Activated naive CD4-positive, alpha-beta T cell treated with anti-CD3 and anti-CD28 coated beads, Interleukin-2, amount 50 U/mL, for 16 hours (primary cell): Measurements from ENCODE around the gene SOBP.
A peak's percentile ranks its signal among the peaks of the same experiment; 100 is the strongest.
"Not testable (repeated sequence)": the region's sequence is repeated elsewhere in the genome, so short reads cannot be mapped to it uniquely, and the experiment has no call there.

Source experiments
- DNase-seq: peaks from one replicate; pipeline ENCODE4 v3.0.0-alpha.2; 2020

Gene SOBP, protein sequence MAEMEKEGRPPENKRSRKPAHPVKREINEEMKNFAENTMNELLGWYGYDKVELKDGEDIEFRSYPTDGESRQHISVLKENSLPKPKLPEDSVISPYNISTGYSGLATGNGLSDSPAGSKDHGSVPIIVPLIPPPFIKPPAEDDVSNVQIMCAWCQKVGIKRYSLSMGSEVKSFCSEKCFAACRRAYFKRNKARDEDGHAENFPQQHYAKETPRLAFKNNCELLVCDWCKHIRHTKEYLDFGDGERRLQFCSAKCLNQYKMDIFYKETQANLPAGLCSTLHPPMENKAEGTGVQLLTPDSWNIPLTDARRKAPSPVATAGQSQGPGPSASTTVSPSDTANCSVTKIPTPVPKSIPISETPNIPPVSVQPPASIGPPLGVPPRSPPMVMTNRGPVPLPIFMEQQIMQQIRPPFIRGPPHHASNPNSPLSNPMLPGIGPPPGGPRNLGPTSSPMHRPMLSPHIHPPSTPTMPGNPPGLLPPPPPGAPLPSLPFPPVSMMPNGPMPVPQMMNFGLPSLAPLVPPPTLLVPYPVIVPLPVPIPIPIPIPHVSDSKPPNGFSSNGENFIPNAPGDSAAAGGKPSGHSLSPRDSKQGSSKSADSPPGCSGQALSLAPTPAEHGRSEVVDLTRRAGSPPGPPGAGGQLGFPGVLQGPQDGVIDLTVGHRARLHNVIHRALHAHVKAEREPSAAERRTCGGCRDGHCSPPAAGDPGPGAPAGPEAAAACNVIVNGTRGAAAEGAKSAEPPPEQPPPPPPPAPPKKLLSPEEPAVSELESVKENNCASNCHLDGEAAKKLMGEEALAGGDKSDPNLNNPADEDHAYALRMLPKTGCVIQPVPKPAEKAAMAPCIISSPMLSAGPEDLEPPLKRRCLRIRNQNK

DNA sequence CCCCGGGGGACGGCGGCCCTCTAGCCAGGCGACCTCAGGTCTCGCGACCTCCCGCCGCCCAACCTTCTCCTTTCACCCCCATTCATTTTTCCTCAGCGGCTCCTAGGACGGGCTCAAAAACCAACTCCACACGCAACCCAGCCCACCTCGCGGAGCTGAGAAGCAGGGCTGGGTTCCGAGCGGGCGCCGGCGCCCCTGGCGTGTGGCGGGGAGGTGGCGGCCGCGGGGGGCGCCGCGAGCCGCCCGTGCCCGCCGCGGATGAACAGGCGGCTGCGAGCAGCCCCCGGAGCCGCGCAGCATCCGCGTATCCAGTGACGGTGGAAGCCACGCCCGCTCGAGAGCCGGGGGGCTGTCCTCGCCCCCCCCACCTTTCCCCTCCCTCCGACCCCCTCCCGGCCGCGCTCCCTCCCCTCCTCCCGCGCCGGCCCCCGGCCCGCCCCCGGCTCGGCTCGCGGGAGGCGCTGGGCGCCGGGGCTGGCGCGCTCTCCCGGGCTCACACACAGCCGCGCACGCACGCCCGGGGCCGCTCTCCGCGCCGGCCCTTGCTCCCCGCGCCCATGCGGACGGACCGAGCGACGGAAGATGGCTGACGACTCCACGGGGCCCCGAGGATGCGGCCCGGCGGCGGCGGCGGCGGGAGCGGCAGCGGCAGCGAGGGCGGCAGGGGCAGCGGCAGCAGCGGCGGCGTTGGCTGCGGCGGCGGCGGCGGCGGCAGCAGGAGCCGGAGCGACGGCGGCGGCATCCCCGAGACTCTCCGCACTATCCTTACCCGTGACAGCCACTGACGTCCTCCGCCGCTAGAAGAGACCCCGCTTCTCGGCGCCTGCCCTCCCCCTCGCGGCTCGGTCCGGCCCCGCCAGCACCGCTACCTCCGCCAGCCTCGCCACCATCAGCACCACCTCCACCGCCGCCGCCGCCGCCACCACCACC lies at the start of gene SOBP:
Gene SOBP, plus strand, starts transcription at position 482 of the 930 bp plus-strand sequence. CDS start 500 bp downstream, outside the sequence.
- DNase-seq: peak; percentile 48

DNA sequence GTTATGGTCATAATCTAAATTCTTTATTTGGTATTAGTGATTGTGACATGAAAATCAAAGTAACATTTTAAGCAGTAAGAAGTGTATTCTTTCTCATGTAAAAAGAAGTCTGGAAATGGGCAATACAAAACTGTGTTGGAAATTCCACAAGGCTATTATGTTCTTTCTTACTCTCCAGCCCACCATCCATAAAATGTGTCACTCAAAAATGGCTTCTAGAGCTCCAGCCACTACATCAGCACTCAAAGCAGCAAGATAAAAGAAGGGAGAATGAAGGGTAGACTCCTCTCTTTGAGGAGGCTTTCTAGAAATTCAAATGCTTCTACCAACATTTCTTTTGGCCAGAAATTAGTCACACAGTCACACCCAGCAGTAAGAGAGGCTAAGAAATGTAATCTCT lies 49.0 kb upstream of the SOBP start:
- no peak for DNase-seq

DNA sequence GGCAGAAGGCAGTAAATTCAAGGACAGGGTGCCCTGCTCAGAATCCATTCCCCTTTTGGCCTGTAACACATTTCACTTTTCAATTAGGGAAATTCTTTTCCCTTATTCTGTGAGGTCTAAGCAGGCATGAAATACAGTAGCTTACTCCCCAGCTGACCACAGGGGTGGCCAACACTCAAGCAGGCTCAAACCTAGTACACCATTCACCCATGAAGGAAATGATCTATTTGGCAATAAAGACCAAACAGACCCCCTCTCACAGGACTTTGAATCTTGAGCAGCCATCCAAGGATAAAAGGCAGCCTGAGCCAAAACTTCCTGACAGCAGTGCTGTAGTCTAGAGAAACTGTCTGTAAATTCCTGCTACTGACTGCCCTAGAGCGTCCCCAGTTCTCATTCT lies 48.2 kb upstream of the SOBP start:
- no peak for DNase-seq

DNA sequence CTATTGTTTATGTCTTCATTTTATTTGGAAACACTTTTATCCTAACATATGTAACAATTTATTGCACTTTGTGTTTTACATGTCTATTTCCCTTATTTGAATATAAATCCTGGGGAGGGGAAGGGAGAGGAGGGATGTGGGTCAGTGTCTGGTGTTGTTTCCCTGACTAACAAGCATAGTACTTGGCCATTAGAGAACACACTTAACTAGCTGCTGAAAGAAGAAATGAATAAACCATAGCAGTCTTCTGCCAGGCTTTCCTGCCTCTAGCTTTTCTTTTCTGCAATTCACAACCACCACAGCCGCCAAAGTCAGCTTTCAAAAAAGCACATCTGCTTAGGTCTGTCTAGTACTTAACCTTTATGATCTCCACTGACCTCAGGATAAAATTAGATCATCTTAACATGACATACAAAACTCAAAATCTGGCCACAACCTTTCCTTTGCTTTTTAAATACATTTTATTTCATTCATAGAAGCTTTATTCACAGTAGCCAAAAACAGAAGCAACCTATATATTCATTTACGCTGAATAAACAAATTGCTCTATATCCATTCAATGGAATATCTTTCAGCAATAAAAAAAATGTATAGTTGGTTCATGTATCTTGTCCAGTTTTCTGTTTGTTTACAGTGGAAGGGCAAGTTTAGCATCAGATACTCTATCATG lies 46.8 kb upstream of the SOBP start:
- no peak for DNase-seq

DNA sequence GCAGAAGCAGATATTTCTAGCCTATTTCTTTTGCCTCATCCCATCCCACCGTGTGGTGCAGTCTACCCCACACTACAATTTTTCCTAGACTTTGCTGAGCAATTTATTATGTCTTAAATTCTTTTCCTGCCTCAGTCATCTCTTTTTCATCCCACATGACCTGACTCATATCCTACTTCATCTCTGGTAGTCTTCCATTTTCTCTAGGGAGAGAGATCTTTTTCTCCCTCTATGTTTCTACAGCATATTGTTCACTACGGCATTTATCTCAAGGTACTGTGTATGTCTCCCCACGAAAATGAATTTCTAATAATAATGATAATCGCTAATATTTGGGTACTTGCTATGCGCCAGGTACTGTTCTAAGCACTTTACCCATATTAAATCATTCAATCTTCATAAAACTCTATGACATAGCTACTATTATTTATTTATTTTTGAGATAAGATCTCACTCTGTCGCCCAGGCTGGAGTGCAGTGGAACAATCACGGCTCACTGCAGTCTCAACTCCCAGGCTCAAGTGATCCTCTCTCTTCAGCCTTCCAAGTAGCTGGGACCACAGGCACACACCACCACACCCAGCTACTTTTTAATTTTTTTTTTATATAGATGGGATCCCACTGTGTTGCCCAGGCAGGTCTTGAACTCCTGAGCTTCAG lies 46.2 kb upstream of the SOBP start:
- DNase-seq: no peak

DNA sequence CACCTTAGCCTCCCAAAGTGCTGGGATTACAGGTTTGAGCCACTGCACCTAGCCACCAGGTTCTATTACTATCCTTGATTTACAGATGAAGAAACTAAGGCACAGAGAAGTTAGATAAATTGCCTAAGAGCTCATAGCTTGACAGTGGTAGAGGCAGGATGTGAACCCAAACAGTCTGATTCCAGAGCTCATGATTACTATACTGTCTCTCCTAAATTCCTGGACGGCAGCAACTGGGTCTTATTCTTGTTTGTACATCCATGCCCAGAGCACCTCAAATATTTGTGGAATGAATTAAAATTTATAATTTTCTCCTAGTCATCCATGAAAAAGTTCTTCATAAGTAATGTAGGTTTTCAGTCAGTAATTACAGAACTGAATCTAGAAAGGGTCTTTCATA lies 45.6 kb upstream of the SOBP start:
- no peak for DNase-seq

DNA sequence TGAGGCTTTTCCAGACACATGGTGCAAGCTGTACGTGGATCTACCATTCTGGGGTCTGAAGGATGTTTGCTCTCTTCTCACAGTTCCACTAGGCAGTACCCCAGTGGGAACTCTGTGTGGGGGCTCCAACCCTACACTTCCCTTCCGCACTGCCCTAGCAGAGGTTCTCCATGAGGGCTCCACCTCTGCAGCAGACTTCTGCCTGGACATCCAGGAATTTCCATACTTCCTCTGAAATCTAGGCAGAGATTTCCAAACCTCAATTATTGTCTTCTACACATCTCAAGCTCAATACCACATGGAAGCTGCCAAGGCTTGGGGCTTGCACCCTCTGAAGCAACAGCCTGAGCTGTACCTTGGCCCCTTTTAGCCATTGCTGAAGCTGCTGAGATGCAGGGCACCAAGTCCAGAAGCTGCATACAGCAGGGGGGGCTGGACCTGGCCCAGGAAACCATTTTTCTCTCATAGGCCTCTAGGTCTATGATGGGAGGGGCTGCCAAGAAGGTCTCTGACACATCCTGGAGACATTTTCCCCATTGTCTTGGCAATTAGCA lies 42.2 kb upstream of the SOBP start:
- DNase-seq: no peak

DNA sequence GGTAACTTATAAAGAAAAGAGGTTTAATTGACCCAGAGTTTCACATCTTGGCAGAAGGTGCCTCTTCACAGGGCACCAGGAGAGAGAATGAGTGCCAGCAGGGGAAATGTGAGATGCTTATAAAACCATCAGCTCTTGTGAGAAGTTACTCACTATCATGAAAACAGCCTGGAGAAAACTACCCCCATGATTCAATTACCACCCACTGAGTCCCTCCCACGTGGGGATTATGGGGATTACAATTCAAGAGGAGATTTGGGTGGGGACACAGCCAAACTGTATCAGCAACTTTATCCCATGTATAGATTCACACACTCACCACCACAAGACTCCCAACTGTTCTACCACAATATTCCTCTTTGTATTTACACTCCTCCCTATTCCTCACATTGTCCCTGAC lies 41.1 kb upstream of the SOBP start:
- DNase-seq: no peak

DNA sequence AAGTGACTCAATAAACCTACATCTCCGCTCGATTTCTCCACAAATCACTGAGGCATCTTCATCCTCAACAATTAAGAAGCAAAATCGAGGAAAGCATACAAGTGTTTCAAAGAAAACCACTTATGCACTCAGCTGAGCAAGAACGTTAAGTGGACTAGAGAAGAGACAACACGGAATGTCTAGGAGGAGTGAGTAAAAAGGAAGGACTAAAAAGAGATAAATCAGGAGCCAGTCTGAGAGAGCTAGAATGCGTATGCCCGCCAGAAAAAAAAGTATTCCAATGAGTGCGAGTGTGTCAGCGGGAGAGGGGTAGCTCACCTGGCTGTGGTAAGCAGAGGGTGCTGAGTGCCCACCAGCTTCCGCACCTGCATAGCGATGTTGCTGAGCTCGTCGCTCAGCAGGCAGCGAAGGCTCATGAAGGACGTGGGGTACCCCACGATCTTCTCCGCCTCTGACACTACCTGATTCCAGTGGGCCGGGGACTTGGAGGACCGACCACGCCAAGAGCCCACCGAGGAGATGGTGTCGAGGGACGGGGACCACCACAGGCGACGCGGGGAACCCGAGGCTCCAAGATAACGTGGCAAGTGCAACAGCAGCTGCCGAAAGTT lies 31.1 kb upstream of the SOBP start:
- peak; percentile 31 for DNase-seq

DNA sequence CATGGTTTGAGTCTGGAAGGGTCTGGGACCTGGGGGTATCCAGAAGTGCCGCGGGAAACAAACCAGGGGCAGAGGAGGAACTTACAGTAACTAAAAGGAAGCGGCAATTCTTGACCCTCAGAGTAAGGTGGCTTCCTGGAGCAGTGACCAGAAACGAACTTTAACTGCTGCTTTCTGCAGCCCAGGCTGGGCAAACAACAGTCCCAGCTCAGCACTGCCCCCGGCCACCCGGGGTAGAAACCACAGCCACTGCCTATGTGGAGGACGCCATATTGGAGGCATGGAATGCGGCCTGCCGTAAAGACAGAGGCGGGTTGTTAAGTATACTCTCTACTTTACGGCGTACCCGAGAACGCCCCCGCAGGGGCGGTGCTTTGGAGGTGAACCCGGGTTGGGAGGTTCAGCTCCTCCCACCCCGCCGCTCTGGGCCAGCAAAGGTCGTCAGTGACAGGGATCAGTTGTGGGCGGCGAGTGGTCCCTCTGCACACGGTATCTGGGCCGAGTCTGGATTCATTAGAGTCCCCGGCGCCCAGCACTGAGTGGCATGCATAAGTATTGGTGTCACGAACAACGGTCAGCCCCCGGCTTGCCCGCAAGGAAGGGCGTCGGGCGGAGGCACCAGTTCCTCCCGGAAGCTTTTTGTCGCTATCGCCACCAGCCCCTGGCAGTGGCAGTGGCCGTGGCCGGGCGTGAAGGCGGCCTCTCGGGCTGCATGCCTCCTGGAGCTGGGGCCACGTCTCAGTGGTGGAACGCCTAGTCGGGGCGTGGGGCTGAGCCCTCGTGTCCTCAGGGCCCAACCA lies 30.4 kb upstream of the SOBP start, which contains the start of gene PDSS2:
Gene PDSS2, minus strand, starts transcription at position 282 of the 800 bp plus-strand sequence. Its CDS starts 279 bp downstream, at position 3.
- peak; percentile 100 for DNase-seq

DNA sequence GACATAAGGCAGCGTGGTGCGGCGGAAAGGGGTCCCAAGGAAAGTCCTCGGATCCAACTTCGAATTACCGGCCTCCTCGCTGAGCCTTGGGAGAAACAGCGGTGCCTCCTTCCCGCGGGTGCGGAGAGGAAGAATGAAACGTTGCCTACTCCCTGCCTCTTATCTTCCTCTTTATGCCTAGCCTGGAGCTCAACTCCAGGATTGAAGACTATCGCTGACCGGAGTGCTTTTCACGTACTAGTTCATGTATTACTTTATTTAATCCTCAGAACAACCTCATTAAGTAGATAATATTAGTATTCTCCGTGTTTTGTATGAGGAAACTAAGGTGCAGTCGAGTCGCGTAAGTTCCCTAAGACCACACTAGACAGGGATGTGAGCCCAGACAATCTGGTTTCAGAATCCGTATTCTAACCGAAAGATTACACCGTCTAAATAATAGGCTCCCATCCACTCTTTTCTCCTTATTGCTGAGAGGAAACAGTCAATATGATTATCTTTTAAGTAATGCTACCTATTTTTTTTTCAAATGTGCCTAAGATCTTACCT lies 29.8 kb upstream of the SOBP start:
- no peak for DNase-seq

DNA sequence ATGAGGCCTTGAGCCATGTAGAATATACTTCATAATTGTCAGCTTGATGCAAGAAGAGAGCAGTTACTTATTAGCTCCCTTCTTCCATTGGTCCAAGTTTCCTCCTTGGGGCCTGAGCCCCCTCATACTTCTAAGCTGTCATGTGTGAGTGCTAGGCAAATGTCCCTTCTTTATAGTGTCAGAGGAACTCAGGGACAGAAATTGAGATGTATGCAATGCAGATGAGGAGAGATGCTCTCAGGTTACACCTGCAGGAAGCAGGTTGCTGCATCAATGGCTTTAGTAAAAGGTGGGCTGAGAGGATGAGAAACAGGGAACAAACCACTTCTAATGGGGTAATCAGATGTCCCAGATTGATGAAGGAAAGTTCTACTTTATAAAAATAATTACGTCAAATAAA lies 23.9 kb upstream of the SOBP start:
- no peak for DNase-seq

DNA sequence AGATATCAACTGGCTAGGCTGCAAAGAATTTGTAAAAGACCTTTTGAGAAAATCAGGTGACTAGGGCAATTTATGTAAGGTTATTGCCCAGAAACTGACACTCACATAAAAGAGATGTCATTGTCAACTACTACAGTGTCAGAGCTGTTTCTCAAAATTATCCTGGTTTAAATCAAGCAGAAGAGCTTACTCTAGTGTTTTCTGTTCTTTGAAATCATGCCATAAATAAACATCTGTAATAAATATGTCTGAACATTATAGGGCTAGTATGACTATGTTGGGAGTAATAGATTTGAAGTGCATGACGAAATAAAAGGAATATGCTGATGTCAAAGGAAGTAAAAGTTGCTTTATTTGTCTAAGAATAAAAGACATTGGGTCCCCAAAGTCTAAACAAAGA lies 19.6 kb upstream of the SOBP start:
- DNase-seq: no peak

DNA sequence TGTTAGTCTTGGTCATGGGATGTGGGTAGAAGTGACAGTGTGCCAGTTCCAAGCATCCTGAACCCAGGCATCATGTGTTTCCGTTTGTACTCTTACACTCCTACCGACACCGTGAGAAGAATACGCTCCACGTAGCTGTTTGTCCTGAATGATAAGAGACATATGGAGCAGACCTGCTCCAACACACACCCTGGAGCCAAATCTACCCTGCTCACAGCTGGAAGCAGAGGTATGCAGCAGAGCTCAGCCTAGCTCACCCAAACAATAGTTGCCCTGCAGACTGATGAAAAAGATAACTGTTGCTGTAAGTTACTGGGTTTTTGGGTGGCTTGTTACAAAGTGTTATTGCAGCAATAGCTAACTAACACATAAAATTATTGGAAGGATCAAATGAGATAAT lies 16.3 kb upstream of the SOBP start:
- DNase-seq: no peak

DNA sequence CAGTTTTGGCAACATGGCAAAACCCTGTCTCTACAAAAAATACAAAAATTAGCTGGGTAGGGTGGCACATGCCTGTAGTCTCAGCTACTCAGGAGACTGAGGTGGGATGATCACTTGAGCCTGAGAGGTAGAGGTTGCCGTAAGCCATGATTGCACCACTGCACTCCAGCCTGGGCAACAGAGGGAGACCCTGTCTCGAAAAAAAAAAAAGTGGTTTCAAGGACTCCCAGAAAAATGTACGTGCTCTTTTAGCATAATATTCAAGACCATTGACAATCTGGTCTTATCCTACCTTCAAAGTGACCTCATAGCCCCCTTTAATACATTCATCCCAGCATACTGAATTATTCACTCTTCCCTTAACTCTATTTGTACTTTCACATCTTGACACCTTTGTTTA lies 14.6 kb upstream of the SOBP start:
- DNase-seq: not testable (repeated sequence)

DNA sequence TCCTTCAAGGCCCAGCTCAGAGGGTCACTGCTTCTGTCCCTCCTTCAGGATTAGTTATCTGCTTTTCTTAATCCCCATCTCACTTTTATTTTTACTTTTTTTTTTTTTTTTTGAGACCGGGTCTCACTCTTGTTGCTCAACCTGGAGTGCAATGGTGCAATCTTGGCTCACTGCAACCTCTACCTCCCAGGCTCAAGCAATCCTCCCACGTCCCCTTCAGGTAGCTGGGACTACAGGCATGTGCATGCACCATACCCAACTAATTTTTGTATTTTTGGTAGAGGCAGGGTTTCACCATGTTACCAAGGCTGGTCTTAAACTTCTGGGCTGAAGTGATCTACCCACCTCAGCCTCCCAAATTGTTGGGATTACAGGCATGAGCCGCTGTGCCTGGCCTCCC lies 14.1 kb upstream of the SOBP start:
- not testable (repeated sequence) for DNase-seq

DNA sequence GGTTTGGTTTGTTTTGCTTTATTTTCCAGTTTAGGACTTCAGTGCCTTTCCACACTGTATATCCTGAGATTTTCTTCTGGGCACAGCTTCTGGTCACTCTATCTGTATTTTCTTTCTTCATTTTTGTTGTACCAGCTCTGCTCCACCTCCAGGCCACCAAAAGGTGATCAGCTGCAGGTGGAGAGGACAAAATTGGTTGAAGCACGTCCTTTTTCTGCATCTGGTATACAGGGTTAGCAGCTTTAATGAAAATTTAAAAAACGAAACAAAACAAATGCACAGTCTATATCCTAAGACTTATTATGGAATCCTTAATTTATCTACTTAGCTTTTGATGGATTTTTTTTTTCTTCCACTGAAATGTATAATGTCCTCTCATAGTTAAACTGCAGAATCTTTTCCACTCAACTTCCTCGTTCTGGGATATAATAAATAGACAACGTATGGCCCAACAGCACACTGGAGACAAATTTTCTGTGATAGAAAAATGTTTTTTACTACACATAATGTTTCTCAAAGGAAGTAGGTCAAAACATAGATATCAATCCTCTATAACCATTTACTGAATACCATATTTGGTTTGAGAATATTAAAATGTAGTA lies 10.7 kb upstream of the SOBP start:
- no peak for DNase-seq

DNA sequence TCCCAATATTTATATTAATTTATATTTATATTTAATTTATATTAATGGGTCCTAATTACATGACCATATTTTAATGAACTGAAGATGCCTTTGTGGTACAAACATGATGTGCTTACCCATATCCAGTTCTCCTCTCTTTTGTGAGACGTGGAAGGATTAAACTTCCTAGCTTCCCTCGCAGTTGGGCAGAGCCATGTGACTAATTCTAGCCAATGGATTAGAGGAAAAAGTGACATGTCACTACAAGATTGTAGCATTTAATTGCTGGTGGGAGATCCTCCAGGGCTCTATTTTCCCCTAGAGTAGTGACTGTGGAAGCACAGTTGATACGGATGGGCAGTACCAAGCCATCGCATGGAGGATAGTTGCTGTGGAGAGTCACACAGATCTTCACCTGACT lies 4.8 kb upstream of the SOBP start:
- DNase-seq: no peak

DNA sequence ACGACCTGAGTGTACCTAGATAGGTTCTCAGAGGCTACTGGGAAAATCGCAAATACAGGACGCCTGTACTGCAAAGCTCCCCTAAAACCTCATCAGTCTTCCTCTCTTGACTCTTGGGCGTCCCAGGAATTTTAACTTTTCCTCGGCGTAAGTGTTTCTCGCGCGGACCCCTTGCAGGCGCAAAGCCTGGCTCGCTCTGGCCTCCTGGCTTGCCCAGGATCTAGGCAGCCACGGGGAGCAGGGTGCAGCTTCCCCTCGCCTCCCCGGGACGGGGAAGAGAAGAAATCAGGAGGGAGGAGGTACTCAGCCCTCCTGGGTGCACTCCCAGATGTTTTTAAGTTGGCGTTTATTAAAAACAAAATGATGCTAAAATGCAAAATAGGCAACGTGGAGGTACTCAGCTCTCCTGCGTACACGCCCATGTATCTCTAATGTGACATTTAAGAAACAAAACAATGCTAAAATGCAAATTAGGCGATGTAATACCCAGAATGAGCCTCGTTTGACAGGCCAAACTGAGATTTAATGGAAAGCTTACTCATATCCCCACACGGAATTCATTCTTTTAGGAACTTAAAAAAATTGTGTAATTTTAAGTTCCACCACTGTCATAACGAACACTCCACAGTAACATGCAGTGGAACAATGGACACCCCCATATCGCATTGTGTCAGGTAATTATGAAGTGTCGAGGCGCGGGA lies 1.6 kb upstream of the SOBP start:
- no peak for DNase-seq
